ENCODE results near the gene XRCC1.

- TF ChIP-seq, protein P1, sequence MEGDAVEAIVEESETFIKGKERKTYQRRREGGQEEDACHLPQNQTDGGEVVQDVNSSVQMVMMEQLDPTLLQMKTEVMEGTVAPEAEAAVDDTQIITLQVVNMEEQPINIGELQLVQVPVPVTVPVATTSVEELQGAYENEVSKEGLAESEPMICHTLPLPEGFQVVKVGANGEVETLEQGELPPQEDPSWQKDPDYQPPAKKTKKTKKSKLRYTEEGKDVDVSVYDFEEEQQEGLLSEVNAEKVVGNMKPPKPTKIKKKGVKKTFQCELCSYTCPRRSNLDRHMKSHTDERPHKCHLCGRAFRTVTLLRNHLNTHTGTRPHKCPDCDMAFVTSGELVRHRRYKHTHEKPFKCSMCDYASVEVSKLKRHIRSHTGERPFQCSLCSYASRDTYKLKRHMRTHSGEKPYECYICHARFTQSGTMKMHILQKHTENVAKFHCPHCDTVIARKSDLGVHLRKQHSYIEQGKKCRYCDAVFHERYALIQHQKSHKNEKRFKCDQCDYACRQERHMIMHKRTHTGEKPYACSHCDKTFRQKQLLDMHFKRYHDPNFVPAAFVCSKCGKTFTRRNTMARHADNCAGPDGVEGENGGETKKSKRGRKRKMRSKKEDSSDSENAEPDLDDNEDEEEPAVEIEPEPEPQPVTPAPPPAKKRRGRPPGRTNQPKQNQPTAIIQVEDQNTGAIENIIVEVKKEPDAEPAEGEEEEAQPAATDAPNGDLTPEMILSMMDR (IDR thresholded peaks at IDR 0.05 in 2 of 3, conservative IDR thresholded peaks at IDR 0.05 in 1 of 3; ENCODE audit: control insufficient read depth in 2 of 3, extremely low read depth in 1 of 3, insufficient read depth in 1 of 3, low read depth in 3 of 3, low read length in 3 of 3) = peak; percentile 37 to 40 (median 39); a peak in 4 of 6 replicates
- TF ChIP-seq USF2 (IDR thresholded peaks at IDR 0.05; ENCODE audit: borderline replicate concordance, low read depth, low read length) (no peak), YY1 (IDR thresholded peaks at IDR 0.05; ENCODE audit: low read depth, low read length) (no peak), ZSCAN29 (IDR thresholded peaks at IDR 0.05) (no peak), HDAC2 (IDR thresholded peaks at IDR 0.05) (no peak), CHD2 (IDR thresholded peaks at IDR 0.05; ENCODE audit: borderline replicate concordance, low read depth, low read length) (no peak), TCF12 (IDR thresholded peaks at IDR 0.05; ENCODE audit: low read depth, low read length) (no peak), TAF1 (IDR thresholded peaks at IDR 0.05; ENCODE audit: borderline replicate concordance, low read depth, low read length) (no peak), SRF (IDR thresholded peaks at IDR 0.05; ENCODE audit: low read depth in 2 of 2, low read length in 2 of 2) (no peak), CHD4 (IDR thresholded peaks at IDR 0.05) (no peak), GABPA (IDR thresholded peaks at IDR 0.05; ENCODE audit: low read depth) (no peak), HCFC1 (IDR thresholded peaks at IDR 0.05; ENCODE audit: low read length) (no peak), SMC3 (IDR thresholded peaks at IDR 0.05; ENCODE audit: borderline replicate concordance, low read length) (no peak)
- TF ChIP-seq, protein P2, sequence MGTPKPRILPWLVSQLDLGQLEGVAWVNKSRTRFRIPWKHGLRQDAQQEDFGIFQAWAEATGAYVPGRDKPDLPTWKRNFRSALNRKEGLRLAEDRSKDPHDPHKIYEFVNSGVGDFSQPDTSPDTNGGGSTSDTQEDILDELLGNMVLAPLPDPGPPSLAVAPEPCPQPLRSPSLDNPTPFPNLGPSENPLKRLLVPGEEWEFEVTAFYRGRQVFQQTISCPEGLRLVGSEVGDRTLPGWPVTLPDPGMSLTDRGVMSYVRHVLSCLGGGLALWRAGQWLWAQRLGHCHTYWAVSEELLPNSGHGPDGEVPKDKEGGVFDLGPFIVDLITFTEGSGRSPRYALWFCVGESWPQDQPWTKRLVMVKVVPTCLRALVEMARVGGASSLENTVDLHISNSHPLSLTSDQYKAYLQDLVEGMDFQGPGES (IDR thresholded peaks at IDR 0.05) = no peak
These were observed 49.6 kb upstream of the XRCC1 start for GRCh38 chr19:43624933-43625332.

All from GM12878 (cell line).